SK-N-SH (cell line): ENCODE data around the gene XRCC6. TPM values are rescaled to one million over a fixed set of nuclear protein-coding genes. Genes with fewer than 3 reads are reported as not detected.
"Not testable (repeated sequence)": the region's sequence is repeated elsewhere in the genome, so short reads cannot be mapped to it uniquely, and the experiment has no call there.

Source experiments
- CTCF ChIA-PET: fragments of 300-600, 350-600 bp; formaldehyde crosslinking; extraction: SDS; loops from one replicate; lab custom pipeline; 2021; lab: Yijun Ruan, JAX
- POLR2A ChIA-PET: fragments of 350-600 bp; sonication (Branson Sonifier 250); formaldehyde crosslinking; extraction: SDS; loops from one replicate; lab custom pipeline; 2020; ENCODE audit warnings: antibody characterized with exemption, inconsistent platforms; lab: Yijun Ruan, JAX
- DNase-seq: peaks from one replicate; pipeline ENCODE4 v3.0.0; 2012
- H2AFZ ChIP-seq: fragments of 200-600 bp; sonication (generic); 2 replicates; pipeline ENCODE4 v1.8.1; 2016; ENCODE audit warnings: antibody characterized with exemption, mild to moderate bottlenecking, low read depth
- H3F3A ChIP-seq: fragments of 200-600 bp; sonication (generic); replicated peaks from 2 replicates; pipeline ENCODE3; 2016; ENCODE audit warnings: antibody characterized with exemption, mild to moderate bottlenecking; ENCODE audit not compliant: insufficient read depth
- H3K27ac ChIP-seq, 2 experiments: fragments of 200-500 bp in 1 of 2; fragments of 200-600 bp in 1 of 2; sonication (Bioruptor generic) in 1 of 2; sonication (generic), shearing (Covaris generic) in 1 of 2; 2 replicates each; pipeline versions ENCODE4 v1.5.1 to v1.6.1; 2014 to 2016; ENCODE audit warnings: low read depth in 2 of 2, inconsistent platforms in 1 of 2, low read length in 1 of 2, mild to moderate bottlenecking in 1 of 2, mixed read lengths in 1 of 2
- H3K27me3 ChIP-seq: fragments of 200-600 bp; sonication (generic), shearing (Covaris generic); 2 replicates; pipeline ENCODE4 v1.6.1; 2016; ENCODE audit warnings: mixed run types; ENCODE audit not compliant: insufficient read depth
- H3K36me3 ChIP-seq, 2 experiments: fragments of 200-500 bp in 1 of 2; fragments of 200-600 bp in 1 of 2; sonication (Bioruptor generic) in 1 of 2; sonication (generic) in 1 of 2; replicated peaks in 1 of 2; 2 replicates each; pipeline versions ENCODE3 to v1.5.1; 2014 to 2016; ENCODE audit warnings: low read length in 1 of 2, mild to moderate bottlenecking in 1 of 2; ENCODE audit not compliant: insufficient read depth in 2 of 2, control insufficient read depth in 1 of 2
- H3K4me1 ChIP-seq, 2 experiments: fragments of 200-500 bp in 1 of 2; fragments of 200-600 bp in 1 of 2; sonication (Bioruptor generic) in 1 of 2; sonication (generic), shearing (Covaris generic) in 1 of 2; 2 replicates each; pipeline versions ENCODE4 v1.5.1 to v1.6.1; 2014 to 2016; ENCODE audit warnings: low read depth in 1 of 2, low read length in 1 of 2, mixed run types in 1 of 2; ENCODE audit not compliant: insufficient read depth in 2 of 2, control insufficient read depth in 1 of 2
- H3K4me2 ChIP-seq: fragments of 200-600 bp; sonication (generic), shearing (Covaris generic); 2 replicates; pipeline ENCODE4 v1.6.1; 2017; ENCODE audit warnings: mixed run types
- H3K4me3 ChIP-seq, 2 experiments: fragments of 200-500 bp in 1 of 2; fragments of 200-600 bp in 1 of 2; sonication (Bioruptor generic) in 1 of 2; sonication (generic), shearing (Covaris generic) in 1 of 2; 2 replicates each; pipeline versions ENCODE4 v1.5.1 to v1.8.1; 2014 to 2016; ENCODE audit warnings: low read depth in 2 of 2, inconsistent platforms in 1 of 2, low read length in 1 of 2, mild to moderate bottlenecking in 1 of 2, mixed read lengths in 1 of 2, moderate library complexity in 1 of 2
- H3K79me2 ChIP-seq: fragments of 200-600 bp; sonication (generic); 2 replicates; pipeline ENCODE4 v1.8.1; 2017; ENCODE audit warnings: mild to moderate bottlenecking; ENCODE audit not compliant: insufficient read depth
- H3K9ac ChIP-seq: fragments of 200-600 bp; sonication (generic); 2 replicates; pipeline ENCODE4 v1.6.1; 2017; ENCODE audit warnings: mixed run types
- H3K9me2 ChIP-seq: fragments of 200-600 bp; sonication (generic); 2 replicates; pipeline ENCODE4 v1.6.1; 2017; ENCODE audit warnings: mixed run types
- H3K9me3 ChIP-seq: fragments of 200-600 bp; sonication (generic); 2 replicates; pipeline ENCODE4 v1.6.1; 2017; ENCODE audit warnings: mixed run types, mild to moderate bottlenecking, moderate library complexity
- H4K20me1 ChIP-seq: fragments of 200-600 bp; sonication (generic); 2 replicates; pipeline ENCODE4 v1.6.1; 2017; ENCODE audit warnings: mild to moderate bottlenecking, mixed run types; ENCODE audit not compliant: insufficient read depth
- CHD2 ChIP-seq: fragments of 150-350 bp; IDR thresholded peaks from 2 replicates; pipeline ENCODE4 v1.6.1; 2018; ENCODE audit warnings: low read length; ENCODE audit not compliant: partially characterized antibody
- EP300 ChIP-seq, 2 experiments: IDR thresholded peaks; 2 replicates each; pipeline versions ENCODE4 v1.4.0 to v1.6.1; 2012; ENCODE audit warnings: borderline replicate concordance in 1 of 2, low read depth in 1 of 2, low read length in 1 of 2
- FOSL2 ChIP-seq: IDR thresholded peaks from 2 replicates; pipeline ENCODE4 v1.4.0; 2012; ENCODE audit warnings: low read depth, mild to moderate bottlenecking, moderate library complexity, borderline replicate concordance
- FOXJ3 ChIP-seq: sonication (generic); formaldehyde crosslinking; IDR thresholded peaks from 2 replicates; pipeline ENCODE4 v1.5.1; 2020; ENCODE audit warnings: mild to moderate bottlenecking, missing genetic modification reagents
- GABPA ChIP-seq: IDR thresholded peaks from 2 replicates; pipeline ENCODE4 v1.4.0; 2012; ENCODE audit warnings: low read depth, mild to moderate bottlenecking
- GATA2 ChIP-seq: sonication (generic); formaldehyde crosslinking; IDR thresholded peaks from 2 replicates; pipeline ENCODE4 v1.5.0; 2020; ENCODE audit warnings: mild to moderate bottlenecking, missing genetic modification reagents
- JUND ChIP-seq: IDR thresholded peaks from 2 replicates; pipeline ENCODE4 v1.4.0; 2012
- MEF2A ChIP-seq: IDR thresholded peaks from 2 replicates; pipeline ENCODE4 v1.4.0; 2012; ENCODE audit warnings: low read depth, borderline replicate concordance
- MXI1 ChIP-seq: IDR thresholded peaks from 2 replicates; pipeline ENCODE4 v1.6.1; 2012; ENCODE audit warnings: mild to moderate bottlenecking, low read depth, low read length, improper control_type of control experiment
- NFIC ChIP-seq: IDR thresholded peaks from 2 replicates; pipeline ENCODE4 v1.4.0; 2012; ENCODE audit warnings: borderline replicate concordance
- RCOR1 ChIP-seq: fragments of 150-350 bp; IDR thresholded peaks from 2 replicates; pipeline ENCODE4 v1.6.1; 2017; ENCODE audit warnings: antibody characterized with exemption, low read length
- RFX5 ChIP-seq: IDR thresholded peaks from 2 replicates; pipeline ENCODE4 v1.6.1; 2012; ENCODE audit warnings: mild to moderate bottlenecking, improper control_type of control experiment, low read length
- RXRA ChIP-seq: IDR thresholded peaks from 2 replicates; pipeline ENCODE4 v1.4.0; 2012; ENCODE audit warnings: low read depth, mild to moderate bottlenecking, borderline replicate concordance
- WGBS: methylation state at CpG from one replicate; pipeline ENCODE4 v1.1.6; 2017; ENCODE audit warnings: low lambda C conversion rate; 5-methylcytosine and 5-hydroxymethylcytosine counted together
- polyA plus RNA-seq, 3 experiments: library from polyadenylated mRNA; depleted of rRNA; stranded (reverse); fragments of >200 nt; gene quantifications; 2 replicates each; pipeline ENCODE4 v1.2.3, GENCODE V29; 2012
- TF ChIP-seq, protein P1 (sequence below): IDR thresholded peaks from 2 replicates; pipeline ENCODE4 v1.4.0; 2012; ENCODE audit warnings: low read depth

Gene XRCC6
- polyA plus RNA-seq, 1 of the 3 experiments (the other 2 are of a cell fraction) = 78.1 TPM

GRCh38 chr22:41636467-41636866, 15.4 kb downstream of the XRCC6 start:
- H3K9me3 ChIP-seq = no peaks in the 10 kb centered on the region
- 55% methylated on average over 5 of the region's 7 CpGs for WGBS
- H3K4me2 ChIP-seq = no peak overlapping the region
- H3K4me3 ChIP-seq = no peak overlapping the region
- peaks cover 7 to 16% of the 10 kb centered on the region in 2 experiments for H3K36me3 ChIP-seq
- H3K27me3 ChIP-seq = no peaks in the 10 kb centered on the region
- ChIA-PET POLR2A (no interaction called here), CTCF (no interaction called here)
- H4K20me1 ChIP-seq = peaks cover 3% of the 10 kb centered on the region; the same call in 1 of the 2 replicates
- no peak overlapping the region for H2AFZ ChIP-seq
- H3F3A ChIP-seq = peaks cover 6% of the 10 kb centered on the region
- peaks cover 40% of the 10 kb centered on the region for H3K79me2 ChIP-seq
- peak overlapping the region in 1 of 2 experiments; percentile 56; a peak in 1 of 4 replicates for H3K27ac ChIP-seq
- H3K9ac ChIP-seq = no peak overlapping the region
- DNase-seq = no peak
- no peaks in the 10 kb centered on the region for H3K4me1 ChIP-seq
- no peaks in the 10 kb centered on the region for H3K9me2 ChIP-seq
- peak; percentile 38; the same call in 1 of the 2 replicates for TF ChIP-seq NFIC
- TF ChIP-seq MEF2A = no peak
- no peak for TF ChIP-seq MXI1
- peak; percentile 13; the same call in 1 of the 2 replicates for TF ChIP-seq JUND
- TF ChIP-seq FOSL2 = peak; percentile 36; the same call in 1 of the 2 replicates

- not testable (repeated sequence) for H3K27me3 ChIP-seq, H4K20me1 ChIP-seq, H2AFZ ChIP-seq, H3K9me2 ChIP-seq, H3K4me3 ChIP-seq, H3K4me1 ChIP-seq, H3K27ac ChIP-seq, H3K9ac ChIP-seq, H3K9me3 ChIP-seq, H3F3A ChIP-seq, DNase-seq, H3K4me2 ChIP-seq
- ChIA-PET POLR2A (interaction anchor here (0.6 kb wide), 1 partner anchor 152 kb away, joined by 3 read pairs; no protein-coding TSS in a partner anchor), CTCF (interaction anchor here (0.7 kb wide), 1 partner anchor 28 kb away, joined by 3 read pairs; no protein-coding TSS in a partner anchor)
- peaks cover 49% of the 10 kb centered on the region for H3K79me2 ChIP-seq
- 100% methylated on average over 2 of the region's 8 CpGs for WGBS
- peaks cover 7 to 16% of the 10 kb centered on the region in 2 experiments for H3K36me3 ChIP-seq
These were observed 16.5 kb downstream of the XRCC6 start for GRCh38 chr22:41637623-41638022.

- DNase-seq = no peak
- Histone ChIP-seq H3K9me2 (no peaks in the 10 kb centered on the region), H3F3A (peaks cover 6% of the 10 kb centered on the region), H3K4me2 (no peak overlapping the region), H3K4me3 (no peak overlapping the region), H4K20me1 (peaks cover 3% of the 10 kb centered on the region; the same call in 1 of the 2 replicates), H3K9ac (no peak overlapping the region), H3K79me2 (peaks cover 54% of the 10 kb centered on the region), H3K4me1 (no peaks in the 10 kb centered on the region), H3K27ac (no peak overlapping the region), H3K36me3 (peaks cover 7 to 16% of the 10 kb centered on the region in 2 experiments), H3K27me3 (no peaks in the 10 kb centered on the region), H2AFZ (no peak overlapping the region), H3K9me3 (no peaks in the 10 kb centered on the region)
- TF ChIP-seq RCOR1 (no peak), GATA2 (CRISPR knock-in tag) (no peak), RXRA (no peak), CHD2 (no peak), GABPA (no peak), FOXJ3 (CRISPR knock-in tag) (no peak), RFX5 (no peak), EP300 (IDR thresholded peaks at IDR 0.05; ENCODE audit: borderline replicate concordance in 1 of 2, low read depth in 1 of 2, low read length in 1 of 2) (no peak)
- TF ChIP-seq, protein P1, sequence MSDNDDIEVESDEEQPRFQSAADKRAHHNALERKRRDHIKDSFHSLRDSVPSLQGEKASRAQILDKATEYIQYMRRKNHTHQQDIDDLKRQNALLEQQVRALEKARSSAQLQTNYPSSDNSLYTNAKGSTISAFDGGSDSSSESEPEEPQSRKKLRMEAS = no peak
- ChIA-PET CTCF (no interaction called here), POLR2A (no interaction called here)
- WGBS = 92% methylated on average over 5 of the region's 5 CpGs
These were observed 17.0 kb downstream of the XRCC6 start for GRCh38 chr22:41638124-41638523.
